Progenitor cell of endocrine pancreas (in vitro differentiated cells): ENCODE measurements around the gene FABP7. TPM values are rescaled to one million over a fixed set of nuclear protein-coding genes. Genes with fewer than 3 reads are reported as not detected.

Experiments used
- DNase-seq: peaks from one replicate; pipeline ENCODE4 v3.0.0; 2021; ENCODE audit warnings: low spot score; ENCODE audit not compliant: unreplicated experiment
- H3K27ac Mint-ChIP-seq: 2 replicates; pipeline ENCODE4 v1.8.0; 2021; ENCODE audit warnings: mild to moderate bottlenecking, moderate library complexity, mixed read lengths
- H3K27me3 Mint-ChIP-seq: 2 replicates; pipeline ENCODE4 v1.8.0; 2021; ENCODE audit warnings: mixed read lengths
- H3K36me3 Mint-ChIP-seq: 2 replicates; pipeline ENCODE4 v1.8.0; 2022; ENCODE audit warnings: mixed read lengths; ENCODE audit not compliant: insufficient read depth
- H3K4me1 Mint-ChIP-seq: 2 replicates; pipeline ENCODE4 v1.8.0; 2021; ENCODE audit warnings: low read depth, mixed read lengths
- H3K4me3 Mint-ChIP-seq: 2 replicates; pipeline ENCODE4 v1.8.0; 2021; ENCODE audit warnings: low read depth, mild to moderate bottlenecking, moderate library complexity, mixed read lengths
- H3K9me3 Mint-ChIP-seq: 2 replicates; pipeline ENCODE4 v1.8.0; 2021; ENCODE audit warnings: low read depth, mixed read lengths
- total RNA-seq: library from RNA; stranded (reverse); gene quantifications from 2 replicates; pipeline ENCODE4 v1.2.1, GENCODE V29; 2021
- TF ChIP-seq, protein P1 (sequence below): fragments of 200-600 bp; sonication (generic); IDR thresholded peaks from one replicate; pipeline ENCODE4 v1.5.0; 2021; ENCODE audit warnings: antibody characterized with exemption, mild to moderate bottlenecking; ENCODE audit not compliant: unreplicated experiment

The FABP7 gene
- total RNA-seq, 1 donor from 2014 or later = 7.2 TPM

DNA sequence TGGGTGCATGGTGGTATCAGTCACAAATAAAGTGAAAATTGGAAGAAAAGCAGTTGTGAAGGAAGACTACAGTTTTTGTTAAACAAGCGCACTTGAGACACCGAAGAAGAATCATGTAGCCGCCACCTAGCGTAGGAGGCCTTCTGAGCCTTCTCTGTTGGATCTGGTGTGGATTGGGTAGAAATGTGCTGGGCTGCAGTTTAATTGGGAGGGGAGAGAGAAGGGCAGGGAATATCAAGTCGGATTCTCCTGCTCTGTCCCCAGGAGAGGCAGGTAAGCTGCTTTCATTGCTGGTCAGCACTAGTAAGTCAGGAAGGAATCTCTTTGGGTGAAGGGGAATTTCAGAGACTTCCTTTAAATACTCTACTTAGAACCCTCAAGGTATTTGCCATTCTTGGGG is 1.2 kb upstream of the FABP7 start:
- peaks cover 3% of the 10 kb centered on the region for H3K9me3 Mint-ChIP-seq
- H3K27me3 Mint-ChIP-seq = peaks cover 39% of the 10 kb centered on the region
- TF ChIP-seq, protein P1, sequence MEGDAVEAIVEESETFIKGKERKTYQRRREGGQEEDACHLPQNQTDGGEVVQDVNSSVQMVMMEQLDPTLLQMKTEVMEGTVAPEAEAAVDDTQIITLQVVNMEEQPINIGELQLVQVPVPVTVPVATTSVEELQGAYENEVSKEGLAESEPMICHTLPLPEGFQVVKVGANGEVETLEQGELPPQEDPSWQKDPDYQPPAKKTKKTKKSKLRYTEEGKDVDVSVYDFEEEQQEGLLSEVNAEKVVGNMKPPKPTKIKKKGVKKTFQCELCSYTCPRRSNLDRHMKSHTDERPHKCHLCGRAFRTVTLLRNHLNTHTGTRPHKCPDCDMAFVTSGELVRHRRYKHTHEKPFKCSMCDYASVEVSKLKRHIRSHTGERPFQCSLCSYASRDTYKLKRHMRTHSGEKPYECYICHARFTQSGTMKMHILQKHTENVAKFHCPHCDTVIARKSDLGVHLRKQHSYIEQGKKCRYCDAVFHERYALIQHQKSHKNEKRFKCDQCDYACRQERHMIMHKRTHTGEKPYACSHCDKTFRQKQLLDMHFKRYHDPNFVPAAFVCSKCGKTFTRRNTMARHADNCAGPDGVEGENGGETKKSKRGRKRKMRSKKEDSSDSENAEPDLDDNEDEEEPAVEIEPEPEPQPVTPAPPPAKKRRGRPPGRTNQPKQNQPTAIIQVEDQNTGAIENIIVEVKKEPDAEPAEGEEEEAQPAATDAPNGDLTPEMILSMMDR = no peak
- no peak overlapping the region for H3K4me3 Mint-ChIP-seq
- peaks cover 7% of the 10 kb centered on the region for H3K4me1 Mint-ChIP-seq
- H3K36me3 Mint-ChIP-seq = no peaks in the 10 kb centered on the region
- no peak for DNase-seq
- no peak overlapping the region for H3K27ac Mint-ChIP-seq

DNA sequence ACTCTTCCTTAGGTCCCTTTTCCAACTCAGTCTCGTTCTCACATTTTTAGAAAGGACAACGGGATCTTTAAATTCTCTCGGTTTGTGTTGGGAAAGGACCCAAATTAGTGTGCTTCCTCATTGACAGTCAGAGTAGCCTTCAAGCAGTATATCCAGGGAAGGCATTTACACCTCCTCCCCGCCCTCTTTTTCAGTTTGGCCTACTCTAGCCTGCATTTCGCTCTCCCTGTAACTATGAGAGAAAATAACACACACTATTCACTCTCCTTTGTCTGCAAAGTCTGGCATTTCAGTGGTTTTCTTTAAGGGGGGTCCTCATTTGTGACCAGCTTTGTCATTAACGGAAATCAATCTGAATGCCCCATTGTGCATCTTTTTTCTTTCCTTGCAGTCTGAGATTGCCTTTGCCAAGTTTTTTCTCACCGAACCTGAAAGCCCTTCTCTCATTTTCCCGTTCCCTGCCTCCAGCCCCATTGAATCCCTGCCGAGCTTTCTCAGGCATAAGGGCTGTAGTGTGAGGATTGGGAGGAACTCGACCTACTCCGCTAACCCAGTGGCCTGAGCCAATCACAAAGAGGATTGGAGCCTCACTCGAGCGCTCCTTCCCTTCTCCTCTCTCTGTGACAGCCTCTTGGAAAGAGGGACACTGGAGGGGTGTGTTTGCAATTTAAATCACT is 393 bp upstream of the FABP7 start:
- TF ChIP-seq, protein P1 = no peak
- no peak overlapping the region for H3K27ac Mint-ChIP-seq
- H3K4me3 Mint-ChIP-seq = peak overlapping the region; percentile 7
- H3K9me3 Mint-ChIP-seq = peaks cover 3% of the 10 kb centered on the region
- peaks cover 7% of the 10 kb centered on the region for H3K4me1 Mint-ChIP-seq
- H3K27me3 Mint-ChIP-seq = peaks cover 39% of the 10 kb centered on the region
- no peaks in the 10 kb centered on the region for H3K36me3 Mint-ChIP-seq
- DNase-seq = no peak

DNA sequence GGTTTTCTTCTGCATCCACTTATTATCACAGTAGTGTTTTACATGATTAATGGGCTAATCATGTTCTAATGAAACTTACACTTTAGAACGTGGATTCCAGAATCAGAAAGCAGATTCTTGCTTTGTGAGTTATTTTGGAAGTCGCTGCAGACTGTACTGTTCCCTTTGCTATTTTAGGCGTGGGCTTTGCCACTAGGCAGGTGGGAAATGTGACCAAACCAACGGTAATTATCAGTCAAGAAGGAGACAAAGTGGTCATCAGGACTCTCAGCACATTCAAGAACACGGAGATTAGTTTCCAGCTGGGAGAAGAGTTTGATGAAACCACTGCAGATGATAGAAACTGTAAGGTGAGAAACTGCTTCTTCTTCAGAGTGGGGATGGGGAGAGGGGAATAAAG is 598 bp downstream of the FABP7 start:
- peaks cover 3% of the 10 kb centered on the region for H3K9me3 Mint-ChIP-seq
- H3K4me3 Mint-ChIP-seq = no peak overlapping the region
- no peak overlapping the region for H3K27ac Mint-ChIP-seq
- TF ChIP-seq, protein P1 = no peak
- no peaks in the 10 kb centered on the region for H3K36me3 Mint-ChIP-seq
- peaks cover 39% of the 10 kb centered on the region for H3K27me3 Mint-ChIP-seq
- peaks cover 7% of the 10 kb centered on the region for H3K4me1 Mint-ChIP-seq
- DNase-seq = no peak

DNA sequence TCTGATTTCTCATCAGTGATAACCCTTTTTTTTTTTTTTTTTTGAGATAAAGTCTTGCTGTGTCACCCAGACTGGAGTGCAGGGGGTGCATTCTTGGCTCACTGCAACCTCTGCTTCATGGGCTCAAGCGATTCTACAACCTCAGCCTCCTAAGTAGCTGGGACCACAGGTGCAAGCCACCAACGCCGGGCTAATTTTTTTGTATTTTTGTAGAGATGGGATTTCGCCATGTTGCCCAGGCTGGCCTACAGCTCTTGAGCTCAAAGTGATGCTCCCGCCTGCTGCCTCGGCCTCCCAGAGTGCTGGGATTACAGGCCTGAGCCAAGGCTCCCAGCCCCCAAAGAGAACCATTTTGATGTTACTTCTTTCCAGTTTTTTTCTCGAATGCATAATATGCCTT is 2.2 kb downstream of the FABP7 start:
- no peak for DNase-seq
- Mint-ChIP-seq H3K27me3 (peaks cover 39% of the 10 kb centered on the region), H3K4me1 (peaks cover 7% of the 10 kb centered on the region), H3K4me3 (no peak overlapping the region), H3K27ac (no peak overlapping the region), H3K9me3 (no peaks in the 10 kb centered on the region), H3K36me3 (no peaks in the 10 kb centered on the region)
- TF ChIP-seq, protein P1 = no peak

DNA sequence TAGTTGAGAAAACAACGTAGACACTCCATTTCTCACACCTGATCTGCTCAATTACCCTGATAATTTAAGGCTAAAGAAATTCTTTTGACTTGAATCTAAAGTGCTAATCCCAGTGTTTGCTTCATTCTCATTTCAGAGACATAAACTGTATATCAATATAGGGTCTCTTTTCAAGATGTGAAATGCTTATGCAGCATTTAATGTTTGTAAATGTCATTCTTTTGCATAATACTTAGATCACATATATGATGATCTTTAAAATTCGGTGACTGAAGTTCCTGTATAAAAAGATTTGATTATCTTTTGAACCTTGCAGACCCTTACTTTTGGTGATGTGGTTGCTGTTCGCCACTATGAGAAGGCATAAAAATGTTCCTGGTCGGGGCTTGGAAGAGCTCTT is 3.9 kb downstream of the FABP7 start:
- Mint-ChIP-seq H3K27ac (no peak overlapping the region), H3K4me3 (no peak overlapping the region), H3K27me3 (peaks cover 36% of the 10 kb centered on the region), H3K9me3 (no peaks in the 10 kb centered on the region), H3K4me1 (peaks cover 15% of the 10 kb centered on the region), H3K36me3 (no peaks in the 10 kb centered on the region)
- no peak for DNase-seq
- TF ChIP-seq, protein P1 = no peak
